Measurements from ENCODE around the gene CAMTA1.

Gene CAMTA1

GRCh38 chr1:7573481-7573880 is 788.2 kb downstream of the CAMTA1 start:
- DNase-seq, result no peak

GRCh38 chr1:7574121-7575040 is 789.1 kb downstream of the CAMTA1 start:
- no peak for DNase-seq

GRCh38 chr1:7575041-7575400 is 789.8 kb downstream of the CAMTA1 start:
- no peak for DNase-seq

GRCh38 chr1:7576946-7577657 is 791.8 kb downstream of the CAMTA1 start:
- DNase-seq, result peak; percentile 28

- no peak for DNase-seq
Measured at GRCh38 chr1:7578206-7578605, 793.0 kb downstream of the CAMTA1 start.

GRCh38 chr1:7579016-7579415 is 793.8 kb downstream of the CAMTA1 start:
- no peak for DNase-seq

GRCh38 chr1:7579831-7580804 is 794.9 kb downstream of the CAMTA1 start:
- no peak for DNase-seq

- DNase-seq, result no peak
Measured at GRCh38 chr1:7580923-7581753, 795.9 kb downstream of the CAMTA1 start.

- DNase-seq, result no peak
Measured at GRCh38 chr1:7581754-7582459, 796.7 kb downstream of the CAMTA1 start.

- DNase-seq, result no peak
Measured at GRCh38 chr1:7582460-7582972, 797.3 kb downstream of the CAMTA1 start.

- DNase-seq, result no peak
Measured at GRCh38 chr1:7583291-7584096, 798.2 kb downstream of the CAMTA1 start.

- no peak for DNase-seq
Measured at GRCh38 chr1:7584157-7584556, 798.9 kb downstream of the CAMTA1 start.

- no peak for DNase-seq
Measured at GRCh38 chr1:7584643-7585042, 799.4 kb downstream of the CAMTA1 start.

- no peak for DNase-seq
Measured at GRCh38 chr1:7585216-7585907, 800.1 kb downstream of the CAMTA1 start.

- DNase-seq, result no peak
Measured at GRCh38 chr1:7586031-7586941, 801.0 kb downstream of the CAMTA1 start.

- DNase-seq, result no peak
Measured at GRCh38 chr1:7587108-7587772, 802.0 kb downstream of the CAMTA1 start.

GRCh38 chr1:7587773-7588456 is 802.7 kb downstream of the CAMTA1 start:
- DNase-seq, result no peak

Data from EL (cell line).